ENCODE measurements around the gene ACP3.
"Not testable (repeated sequence)": the region's sequence is repeated elsewhere in the genome, so short reads cannot be mapped to it uniquely, and the experiment has no call there.

ACP3 gene, protein sequence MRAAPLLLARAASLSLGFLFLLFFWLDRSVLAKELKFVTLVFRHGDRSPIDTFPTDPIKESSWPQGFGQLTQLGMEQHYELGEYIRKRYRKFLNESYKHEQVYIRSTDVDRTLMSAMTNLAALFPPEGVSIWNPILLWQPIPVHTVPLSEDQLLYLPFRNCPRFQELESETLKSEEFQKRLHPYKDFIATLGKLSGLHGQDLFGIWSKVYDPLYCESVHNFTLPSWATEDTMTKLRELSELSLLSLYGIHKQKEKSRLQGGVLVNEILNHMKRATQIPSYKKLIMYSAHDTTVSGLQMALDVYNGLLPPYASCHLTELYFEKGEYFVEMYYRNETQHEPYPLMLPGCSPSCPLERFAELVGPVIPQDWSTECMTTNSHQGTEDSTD

DNA sequence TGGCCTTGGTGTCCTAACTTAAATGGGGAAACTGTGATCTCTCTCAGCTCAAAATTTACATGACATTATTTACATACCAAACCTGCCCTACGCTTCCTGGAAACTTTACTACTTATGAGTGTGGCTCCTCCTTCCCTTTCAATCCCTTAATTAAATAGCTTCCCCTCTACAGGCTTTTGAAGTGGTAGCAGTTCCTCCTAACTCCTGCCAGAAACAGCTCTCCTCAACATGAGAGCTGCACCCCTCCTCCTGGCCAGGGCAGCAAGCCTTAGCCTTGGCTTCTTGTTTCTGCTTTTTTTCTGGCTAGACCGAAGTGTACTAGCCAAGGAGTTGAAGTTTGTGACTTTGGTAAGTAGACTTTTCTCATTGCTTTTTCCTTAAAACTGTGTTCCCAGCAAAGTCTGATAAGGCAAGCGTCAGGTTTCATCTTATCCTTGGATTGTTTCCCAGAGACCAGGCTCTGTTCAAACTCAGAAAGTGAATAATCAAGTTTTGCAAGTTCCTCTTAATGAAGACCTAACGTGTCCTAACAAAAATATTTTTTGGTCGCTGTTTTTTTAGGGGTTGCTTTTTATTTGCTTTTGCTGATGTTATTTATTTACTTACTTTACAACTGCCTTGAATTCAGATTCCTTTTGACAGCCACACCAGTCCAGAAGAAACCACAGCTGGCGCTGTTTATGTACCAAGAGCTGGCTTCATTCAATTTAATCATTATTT lies at the start of gene ACP3:
ACP3 (plus strand) TSS at position 179 of the 720 bp plus-strand sequence; CDS start at position 229, 50 bp downstream.
- no peak for DNase-seq

DNA sequence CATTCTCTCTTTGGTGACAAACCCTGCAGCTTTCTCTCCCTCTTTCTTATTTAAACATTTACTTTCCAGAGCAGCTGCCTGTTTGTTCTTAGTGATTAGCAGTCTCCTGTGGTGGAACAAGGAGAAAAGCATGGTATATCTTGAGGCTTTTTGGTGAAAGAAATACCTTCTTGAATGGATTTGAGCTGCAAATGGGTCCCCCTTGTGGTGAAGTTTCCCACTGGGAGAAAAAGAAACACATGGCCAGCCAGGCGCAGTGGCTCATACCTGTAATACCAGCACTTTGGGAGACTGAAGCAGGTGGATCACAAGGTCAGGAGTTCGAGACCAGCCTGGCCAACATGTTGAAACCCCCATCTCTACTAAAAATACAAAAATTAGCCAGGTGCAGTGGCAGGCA lies 48.3 kb upstream of the ACP3 start:
- no peak for DNase-seq

DNA sequence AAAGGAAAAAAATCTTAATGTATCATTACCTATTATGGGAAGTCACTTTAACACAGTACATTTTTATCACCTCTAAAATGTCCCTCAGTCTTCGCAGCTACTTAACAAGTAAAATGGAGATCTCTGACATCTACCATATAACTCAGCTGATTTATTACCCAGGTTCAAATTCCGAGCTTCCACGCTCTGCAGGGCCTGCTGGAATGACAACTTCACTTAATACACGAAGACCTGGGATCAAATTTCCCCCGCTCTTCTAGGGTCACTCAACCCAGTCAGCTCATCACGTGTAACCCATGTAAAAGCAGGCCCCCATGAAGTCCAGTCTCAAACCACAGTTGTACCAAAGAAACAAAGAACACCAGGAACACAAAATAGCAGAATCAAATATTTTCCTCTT lies 44.2 kb upstream of the ACP3 start:
- DNase-seq, result no peak

DNA sequence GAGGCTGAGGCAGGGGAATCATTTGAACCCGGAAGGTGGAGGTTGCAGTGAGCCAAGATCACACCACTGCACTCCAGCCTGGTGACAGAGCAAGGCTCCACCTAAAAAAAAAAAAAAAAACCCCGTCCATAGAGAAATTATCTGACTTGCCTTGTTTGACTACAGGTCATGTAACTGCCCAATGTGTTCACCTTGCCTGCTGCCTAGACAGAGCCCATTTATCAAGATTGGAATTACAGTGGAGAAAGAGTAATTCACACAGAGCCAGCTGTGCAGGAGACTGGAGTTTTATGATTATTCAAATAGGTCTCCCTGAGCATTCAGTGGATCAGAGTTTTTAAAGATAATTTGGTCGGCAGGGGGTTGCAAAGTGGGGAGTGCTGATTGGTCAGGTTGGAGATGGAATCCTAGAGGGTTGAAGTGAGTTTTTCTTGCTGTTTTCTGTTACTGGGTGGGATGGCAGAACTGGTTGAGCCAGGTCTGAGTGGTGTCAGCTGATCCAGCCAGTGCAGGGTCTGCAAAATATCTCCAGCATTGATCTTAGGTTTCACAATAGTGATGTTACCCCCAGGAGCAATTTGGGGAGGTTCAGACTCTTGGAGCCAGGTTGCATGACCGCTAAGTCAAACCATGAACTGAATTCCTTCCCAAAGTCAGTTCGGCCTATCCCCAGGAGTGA lies 40.8 kb upstream of the ACP3 start:
- no peak for DNase-seq

DNA sequence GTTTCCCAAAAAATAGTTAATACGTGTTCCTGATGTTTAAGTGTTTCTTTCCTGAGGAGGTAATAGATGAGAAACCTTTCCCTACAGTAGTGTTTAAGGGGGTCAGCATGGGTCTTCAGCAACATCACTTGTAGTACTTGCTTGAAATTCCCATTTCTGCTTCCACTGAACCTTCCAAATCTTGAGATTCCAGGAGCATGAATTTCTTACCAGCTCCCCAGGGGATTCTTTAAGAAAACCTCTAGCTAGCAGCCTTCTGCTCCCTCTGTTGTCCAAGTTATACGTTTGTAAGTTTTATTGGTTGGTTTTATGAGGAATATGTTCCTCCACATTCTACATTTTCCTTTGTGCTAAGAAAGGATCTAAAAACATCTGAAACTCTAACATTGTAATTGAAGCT lies 38.2 kb upstream of the ACP3 start:
- DNase-seq, result no peak

DNA sequence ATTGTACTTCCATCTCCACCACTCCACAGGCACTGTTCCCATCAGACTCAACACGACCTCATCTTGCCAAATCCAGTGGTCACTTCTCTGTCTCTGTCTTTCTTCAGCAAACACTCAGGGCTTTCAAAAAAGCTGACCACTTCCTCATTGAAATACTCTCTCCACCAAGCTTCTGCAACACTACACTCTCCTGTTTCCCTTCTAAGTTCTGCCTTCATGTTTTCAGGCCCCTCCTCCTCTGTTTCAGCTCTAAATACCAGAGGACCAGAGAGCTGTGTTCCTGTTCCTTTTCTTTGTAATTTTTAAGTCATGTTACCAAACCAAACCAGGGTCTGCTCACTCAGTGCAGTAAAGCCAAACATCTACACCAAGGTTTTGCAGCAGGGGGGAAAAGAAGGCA lies 33.8 kb upstream of the ACP3 start:
- DNase-seq, result no peak

DNA sequence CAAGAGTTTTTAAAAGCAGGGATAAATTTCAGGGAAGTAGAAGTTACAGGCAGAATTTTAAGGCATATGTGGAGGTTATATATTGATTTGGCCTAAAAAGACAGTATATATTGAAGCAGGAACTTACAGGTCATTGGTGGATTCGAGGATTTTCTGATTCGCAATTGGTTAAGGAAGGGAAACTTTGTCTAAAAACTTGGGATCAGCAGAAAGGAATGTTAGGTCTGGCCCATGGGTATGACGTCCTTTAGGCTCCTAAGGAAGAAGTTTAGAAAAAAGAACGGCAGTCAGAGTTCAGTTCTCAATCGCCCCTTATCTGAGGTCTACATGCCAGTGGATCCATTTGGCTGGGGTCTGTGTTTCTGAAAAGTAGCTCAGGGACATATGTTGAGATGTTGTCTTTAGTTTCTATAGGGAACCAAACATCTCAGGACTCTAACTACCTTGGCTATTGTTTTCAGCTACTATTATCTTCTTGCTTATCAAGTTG lies 33.2 kb upstream of the ACP3 start:
- no peak for DNase-seq

DNA sequence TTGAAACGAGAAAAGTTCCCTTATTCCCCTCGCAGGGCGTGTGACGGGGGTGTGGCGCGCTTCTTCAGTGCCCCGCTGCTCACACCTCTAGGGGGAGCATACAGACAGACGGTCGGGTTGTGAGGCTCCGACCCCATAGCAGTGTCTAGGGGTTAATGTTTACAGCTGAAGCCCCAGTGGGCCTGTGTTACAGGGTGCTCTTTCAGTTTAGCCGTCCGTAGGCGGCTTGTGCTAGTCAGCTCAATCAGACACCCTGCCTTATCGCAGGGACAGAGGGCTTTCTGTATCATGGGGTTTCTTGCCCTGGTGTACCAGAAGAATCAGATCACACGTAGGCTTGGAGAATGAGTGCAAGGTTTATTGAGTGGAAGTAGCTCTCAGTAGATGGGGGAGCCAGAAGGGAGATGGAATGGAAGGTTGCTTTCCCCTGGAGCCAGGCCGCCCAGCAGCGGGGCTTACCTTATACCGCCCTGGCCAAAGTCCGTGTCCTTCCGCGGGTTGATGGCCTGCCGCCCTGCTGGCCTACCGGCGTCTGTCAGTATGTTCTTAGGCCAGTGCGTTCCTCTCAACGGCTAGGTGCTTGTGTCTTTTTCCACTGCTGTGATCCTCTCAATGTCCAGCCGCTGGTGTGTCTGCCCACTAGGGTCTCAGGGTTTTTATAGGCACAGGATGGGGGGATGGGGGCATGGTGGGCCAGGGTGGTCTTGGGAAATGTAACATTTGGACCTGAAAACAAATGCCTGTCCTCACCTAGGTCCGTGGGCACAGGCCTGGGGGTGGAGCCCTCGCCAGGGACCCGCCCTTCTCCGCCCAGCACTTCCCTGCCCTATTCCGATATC lies 32.2 kb upstream of the ACP3 start:
- DNase-seq, result no peak

DNA sequence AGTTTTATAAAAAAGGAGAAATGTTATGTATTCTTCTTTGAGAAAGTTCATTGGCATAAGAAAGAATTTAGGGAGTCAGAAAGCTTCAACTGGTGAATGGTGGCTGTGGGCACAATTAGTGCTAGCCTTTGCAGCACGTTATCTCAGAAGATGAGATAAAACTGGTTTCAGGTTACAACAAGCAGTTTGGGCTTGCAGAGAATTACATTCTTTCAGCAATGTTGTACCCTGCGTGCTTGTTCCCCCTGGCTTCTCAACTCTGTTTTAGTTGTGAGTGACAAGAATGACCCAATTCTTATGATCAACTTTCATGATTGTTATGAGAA lies 31.6 kb upstream of the ACP3 start:
- no peak for DNase-seq

DNA sequence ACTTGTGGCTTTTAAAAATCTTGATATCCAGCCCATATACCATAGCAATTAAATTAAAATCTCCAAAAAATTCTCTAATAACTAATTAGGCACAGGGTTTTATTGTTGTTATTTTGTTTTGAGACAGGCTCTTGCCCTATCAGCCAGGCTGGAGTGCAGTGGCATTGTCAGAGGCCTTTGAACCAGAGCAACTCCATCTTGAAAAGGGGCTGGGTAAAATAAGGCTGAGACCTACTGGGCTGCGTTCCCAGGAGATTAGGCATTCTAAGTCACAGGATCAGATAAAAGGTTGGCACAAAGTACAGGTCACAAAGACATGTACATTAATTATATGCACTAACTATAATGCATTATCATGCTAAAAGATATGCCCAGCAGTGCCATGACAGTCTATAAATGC lies 31.2 kb upstream of the ACP3 start:
- no peak for DNase-seq

DNA sequence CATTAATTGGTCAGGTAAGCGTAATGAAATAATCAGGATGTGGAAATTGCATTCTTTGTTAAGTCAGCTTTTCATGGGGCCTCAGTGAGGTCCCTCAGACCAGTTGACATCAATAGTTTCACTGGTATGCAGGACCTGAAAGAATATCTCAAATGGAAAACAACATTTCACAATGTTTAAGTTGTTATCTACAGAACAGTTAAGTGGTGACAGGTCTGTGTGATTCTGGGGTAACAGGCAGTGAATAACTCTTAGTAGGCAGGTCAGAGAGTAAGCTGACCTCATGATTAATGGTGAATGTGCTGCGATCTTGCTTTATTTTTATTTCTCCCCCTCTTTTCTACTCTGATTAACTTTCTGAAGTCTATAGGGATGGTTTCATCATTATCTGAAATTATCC lies 28.9 kb upstream of the ACP3 start:
- DNase-seq, result no peak

DNA sequence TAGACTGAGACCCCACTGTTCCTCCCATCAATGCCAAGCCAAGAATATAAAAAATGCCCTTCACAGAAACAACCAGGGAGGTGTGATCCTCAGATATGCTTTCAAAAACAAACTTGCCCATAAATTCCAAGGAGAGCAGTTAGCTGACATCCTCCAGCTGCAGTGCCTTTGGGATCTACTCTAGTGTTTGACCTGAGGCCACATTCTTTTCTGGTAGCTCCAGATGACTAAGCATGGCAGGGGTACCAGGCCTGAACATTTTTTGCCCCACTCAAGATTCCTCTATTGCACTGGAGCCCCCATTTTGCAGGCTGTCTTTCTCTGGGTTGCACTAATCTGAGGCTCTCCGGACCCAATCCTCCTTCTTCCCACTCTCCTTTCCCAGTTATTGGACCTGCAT lies 27.9 kb upstream of the ACP3 start:
- DNase-seq, result no peak

DNA sequence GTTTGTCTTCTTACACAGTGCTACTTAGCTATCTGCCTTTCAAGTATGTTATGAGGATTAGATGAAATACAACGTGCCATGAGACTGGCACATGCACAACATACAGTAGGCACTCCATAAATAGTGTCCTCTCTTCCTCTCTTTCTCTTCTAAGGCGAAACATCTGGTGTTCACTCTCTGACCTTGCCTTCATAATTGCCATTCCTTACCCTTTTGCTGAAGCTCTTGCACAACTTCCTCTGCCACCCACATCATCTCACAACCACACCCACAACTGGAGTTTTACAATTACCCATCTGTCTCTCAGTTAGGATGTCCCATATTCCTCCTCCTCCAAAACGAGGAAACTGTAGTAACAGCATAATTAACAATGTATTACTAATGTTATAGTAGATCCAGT lies 26.4 kb upstream of the ACP3 start:
- no peak for DNase-seq

DNA sequence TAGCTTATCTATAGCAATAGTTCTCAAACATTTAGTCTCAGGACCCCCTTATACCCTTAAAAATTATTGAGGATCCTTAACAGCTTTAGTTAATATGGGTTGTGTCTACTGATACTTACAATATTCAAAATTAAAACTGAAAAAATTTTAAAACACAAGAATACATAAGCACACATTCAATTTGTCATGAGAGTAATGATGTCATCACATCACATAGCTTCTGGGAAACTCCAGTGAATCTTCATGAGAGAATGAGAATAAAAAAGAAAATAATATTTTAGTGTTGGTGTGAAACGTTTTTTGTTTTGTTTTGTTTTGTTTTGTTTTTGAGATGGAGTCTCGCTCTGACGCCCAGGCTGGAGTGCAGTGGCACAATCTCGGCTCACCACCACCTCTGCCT lies 25.2 kb upstream of the ACP3 start:
- DNase-seq, result no peak

DNA sequence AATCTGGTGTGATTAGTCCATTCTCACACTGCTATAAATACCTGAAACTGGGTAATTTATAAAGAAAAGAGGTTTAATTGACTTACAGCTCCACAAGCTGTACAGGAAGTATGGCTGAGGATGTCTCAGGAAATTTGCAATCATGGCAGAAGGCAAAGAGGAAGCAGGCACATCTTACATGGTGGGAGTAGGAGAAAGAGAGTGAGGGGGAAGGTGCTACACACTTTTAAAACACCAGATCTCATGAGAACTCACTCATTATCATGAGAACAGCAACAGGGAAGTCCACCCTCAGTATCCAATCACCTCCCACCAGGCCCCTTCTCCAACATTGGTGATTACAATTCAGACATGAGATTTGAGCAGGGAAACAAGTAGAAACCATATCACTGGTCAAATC lies 24.0 kb upstream of the ACP3 start:
- no peak for DNase-seq

DNA sequence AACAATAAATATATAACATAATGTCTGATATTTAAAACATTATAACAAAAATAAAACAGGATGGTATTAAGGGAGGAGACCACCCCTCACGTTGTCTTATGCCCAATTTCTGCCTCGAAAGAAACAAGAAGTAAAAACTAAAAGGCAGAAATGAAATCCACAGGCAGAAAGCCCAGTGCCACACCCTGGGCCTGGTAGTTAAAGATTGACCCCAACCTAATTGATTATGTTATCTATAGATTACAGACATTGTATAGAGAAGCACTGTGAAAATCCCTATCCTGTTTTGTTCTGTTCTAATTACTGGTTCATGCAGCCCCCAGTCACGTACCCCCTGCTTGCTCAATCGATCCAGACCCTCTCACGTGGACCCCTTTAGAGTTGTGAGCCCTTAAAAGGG lies 22.3 kb upstream of the ACP3 start:
- DNase-seq, result no peak

DNA sequence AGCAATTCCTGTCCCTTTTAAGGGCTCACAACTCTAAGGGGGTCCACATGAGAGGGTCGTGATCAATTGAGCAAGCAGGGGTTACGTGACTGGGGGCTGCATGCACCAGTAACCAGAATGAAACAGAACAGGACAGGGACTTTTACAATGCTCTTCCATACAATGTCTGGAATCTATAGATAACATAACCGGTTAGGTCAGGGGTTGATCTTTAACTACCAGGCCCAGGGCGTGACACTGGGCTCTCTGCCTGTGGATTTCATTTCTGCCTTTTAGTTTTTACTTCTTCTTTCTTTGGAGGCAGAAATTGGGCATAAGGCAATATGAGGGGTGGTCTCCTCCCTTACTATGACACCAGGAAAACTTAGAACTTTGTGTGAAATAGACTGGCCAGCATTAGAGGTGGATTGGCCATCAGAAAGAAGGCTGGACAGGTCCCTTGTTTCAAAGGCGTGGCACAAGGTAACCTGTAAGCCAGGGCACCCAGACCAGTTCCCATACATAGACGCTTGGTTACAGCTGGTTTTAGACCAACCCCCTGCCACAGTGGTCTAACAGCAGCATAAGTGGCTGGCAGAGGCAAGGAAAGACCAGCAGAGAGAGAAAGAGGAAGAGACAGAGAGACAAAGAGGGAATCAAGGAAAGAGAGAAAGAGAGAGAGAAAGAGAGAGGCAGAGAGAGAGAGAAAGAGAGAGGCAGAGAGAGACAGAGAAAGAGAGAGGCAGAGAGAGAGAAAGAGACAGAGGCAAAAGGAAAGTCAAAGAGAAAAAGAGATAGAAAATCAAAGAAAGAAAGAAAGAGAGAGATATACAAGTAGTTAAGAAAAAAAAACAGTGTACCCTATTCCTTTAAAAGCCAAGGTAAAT lies 13.6 kb upstream of the ACP3 start:
- not testable (repeated sequence) for DNase-seq

DNA sequence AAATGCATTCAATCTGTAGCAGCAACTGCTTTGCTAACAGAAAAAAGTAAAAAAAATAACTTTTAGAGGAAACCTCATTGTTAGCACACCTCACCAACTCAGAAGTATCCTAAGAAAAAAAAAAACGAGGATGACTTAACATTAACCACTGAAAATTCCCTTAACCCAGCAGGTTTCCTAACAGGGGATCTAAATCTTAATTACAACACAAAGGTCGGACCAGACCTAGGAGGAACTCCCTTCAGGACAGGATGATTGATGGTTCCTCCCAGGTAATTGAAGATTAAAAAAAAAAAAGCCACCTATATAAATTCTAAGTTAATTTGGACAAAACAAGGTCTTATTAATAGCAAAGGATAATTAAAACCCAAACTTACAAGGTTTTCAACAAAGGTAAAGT lies 12.9 kb upstream of the ACP3 start:
- DNase-seq, result not testable (repeated sequence)

DNA sequence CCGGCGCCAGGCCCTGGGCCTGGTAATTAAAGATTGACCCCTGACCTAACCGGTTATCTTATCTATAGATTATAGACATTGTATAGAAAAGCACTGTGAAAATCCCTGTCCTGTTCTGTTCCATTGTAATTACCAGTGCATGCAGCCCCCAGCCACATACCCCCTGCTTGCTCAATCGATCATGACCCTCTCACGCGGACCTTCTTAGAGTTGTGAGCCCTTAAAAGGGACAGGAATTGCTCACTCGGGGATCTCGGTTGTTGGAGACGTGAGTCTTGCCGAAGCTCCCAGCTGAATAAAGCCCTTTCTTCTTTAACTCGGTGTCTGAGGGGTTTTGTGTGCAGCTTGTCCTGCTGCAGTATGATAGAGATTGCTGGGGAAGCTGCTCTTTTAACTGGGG lies 7.2 kb upstream of the ACP3 start:
- DNase-seq, result not testable (repeated sequence)

DNA sequence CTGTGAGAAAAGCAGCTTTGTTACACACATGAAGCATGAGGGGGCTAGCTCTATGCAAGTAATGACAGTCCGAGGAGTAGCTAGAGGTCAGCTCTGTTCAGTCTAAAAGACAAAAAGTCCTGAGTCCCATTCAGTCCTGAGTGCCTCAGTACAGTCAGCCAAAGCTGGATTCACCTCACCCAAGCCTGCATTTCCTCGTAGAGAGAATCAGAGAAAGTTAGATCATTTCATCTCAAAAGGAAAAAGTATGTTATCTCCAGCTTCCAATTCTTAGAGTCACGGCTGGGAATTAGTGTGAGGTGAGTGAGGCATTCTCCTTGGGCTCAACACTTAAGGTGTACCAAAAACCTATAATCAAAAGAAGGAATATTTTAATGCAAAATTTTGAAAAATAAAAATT lies 5.9 kb upstream of the ACP3 start:
- DNase-seq, result no peak

DNA sequence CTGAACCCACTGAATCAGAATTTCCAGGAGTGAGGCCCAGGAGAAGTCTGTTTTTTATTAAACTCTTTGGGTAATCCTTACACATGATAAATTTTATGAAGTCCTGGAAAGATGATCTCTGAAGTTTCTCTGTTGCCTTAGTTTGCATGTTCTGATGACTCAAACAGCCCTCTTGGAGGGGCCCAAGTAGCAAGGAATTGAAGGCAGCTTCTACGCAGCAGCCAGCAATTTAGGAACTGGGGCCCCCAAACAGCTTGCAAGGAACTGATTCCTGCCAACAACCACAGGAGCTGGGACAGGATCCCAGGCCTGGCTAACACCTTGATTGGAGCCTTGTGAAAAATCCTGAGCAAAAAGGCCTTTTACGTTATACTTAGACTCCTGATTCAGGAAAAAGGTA lies 5.4 kb upstream of the ACP3 start:
- no peak for DNase-seq

DNA sequence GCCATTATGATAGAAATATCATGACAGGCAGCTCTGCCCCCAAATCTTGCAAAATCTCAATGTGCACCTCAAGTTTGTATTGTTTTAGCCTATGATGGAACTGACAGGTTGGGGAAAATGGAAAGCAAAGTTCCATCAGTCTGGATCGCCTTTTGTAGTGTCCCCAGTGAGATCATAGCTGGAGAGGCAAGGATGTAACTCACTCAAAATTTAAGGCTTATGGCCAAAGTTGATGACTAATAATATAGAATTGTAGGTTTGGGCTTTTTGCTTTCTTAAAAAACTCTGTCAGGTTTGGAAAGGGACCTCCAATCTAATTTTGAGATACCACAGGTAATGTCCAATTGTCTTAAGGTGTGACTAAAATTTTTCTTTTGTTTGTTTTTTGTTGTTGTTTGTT lies 1.4 kb upstream of the ACP3 start:
- DNase-seq, result no peak

All from NCI-H446 (cell line).